ENCODE data around the gene RBM27.
A peak's percentile ranks its signal among the peaks of the same experiment; 100 is the strongest.
"Not testable (repeated sequence)": the region's sequence is repeated elsewhere in the genome, so short reads cannot be mapped to it uniquely, and the experiment has no call there.

RBM27 gene

GRCh38 chr5:146203011-146203871 is at the start of gene RBM27:
Gene RBM27 (plus strand): TSS chr5:146203605. CDS start chr5:146203766, 161 bp downstream.
- peak; percentile 96 for DNase-seq (ENCODE audit: low read depth)

GRCh38 chr5:146158255-146158654 is 45.1 kb upstream of the RBM27 start:
- DNase-seq (ENCODE audit: low read depth), result no peak

- no peak for DNase-seq (ENCODE audit: low read depth)
These were observed 39.0 kb upstream of the RBM27 start for GRCh38 chr5:146164382-146164781.

- no peak for DNase-seq (ENCODE audit: low read depth)
These were observed 37.9 kb upstream of the RBM27 start for GRCh38 chr5:146165460-146165859.

GRCh38 chr5:146165903-146166302 is 37.5 kb upstream of the RBM27 start:
- DNase-seq (ENCODE audit: low read depth), result no peak

- no peak for DNase-seq (ENCODE audit: low read depth)
These were observed 34.3 kb upstream of the RBM27 start for GRCh38 chr5:146169076-146169475.

- DNase-seq (ENCODE audit: low read depth), result not testable (repeated sequence)
These were observed 30.4 kb upstream of the RBM27 start for GRCh38 chr5:146173049-146173448.

GRCh38 chr5:146173597-146173996 is 29.8 kb upstream of the RBM27 start:
- DNase-seq (ENCODE audit: low read depth), result no peak

- no peak for DNase-seq (ENCODE audit: low read depth)
These were observed 26.6 kb upstream of the RBM27 start for GRCh38 chr5:146176805-146177204.

GRCh38 chr5:146179696-146180095 is 23.7 kb upstream of the RBM27 start:
- no peak for DNase-seq (ENCODE audit: low read depth)

- DNase-seq (ENCODE audit: low read depth), result not testable (repeated sequence)
These were observed 20.0 kb upstream of the RBM27 start for GRCh38 chr5:146183403-146183802.

- no peak for DNase-seq (ENCODE audit: low read depth)
These were observed 18.2 kb upstream of the RBM27 start for GRCh38 chr5:146185161-146185560.

- DNase-seq (ENCODE audit: low read depth), result no peak
These were observed 15.0 kb upstream of the RBM27 start for GRCh38 chr5:146188358-146188757.

GRCh38 chr5:146192571-146193043 is 10.8 kb upstream of the RBM27 start:
- DNase-seq (ENCODE audit: low read depth), result no peak

GRCh38 chr5:146193285-146193684 is 10.1 kb upstream of the RBM27 start:
- no peak for DNase-seq (ENCODE audit: low read depth)

GRCh38 chr5:146194997-146195396 is 8.4 kb upstream of the RBM27 start:
- not testable (repeated sequence) for DNase-seq (ENCODE audit: low read depth)

- DNase-seq (ENCODE audit: low read depth), result no peak
These were observed 6.9 kb upstream of the RBM27 start for GRCh38 chr5:146196459-146197048.

- no peak for DNase-seq (ENCODE audit: low read depth)
These were observed 4.1 kb upstream of the RBM27 start for GRCh38 chr5:146199176-146199815.

- not testable (repeated sequence) for DNase-seq (ENCODE audit: low read depth)
These were observed 1.6 kb upstream of the RBM27 start for GRCh38 chr5:146201795-146202194.

- no peak for DNase-seq (ENCODE audit: low read depth)
These were observed 427 bp downstream of the RBM27 start for GRCh38 chr5:146203872-146204192.

- DNase-seq (ENCODE audit: low read depth), result no peak
These were observed 2.2 kb downstream of the RBM27 start for GRCh38 chr5:146205499-146206202.

GRCh38 chr5:146206257-146206656 is 2.9 kb downstream of the RBM27 start:
- DNase-seq (ENCODE audit: low read depth), result no peak
